Loucy (cell line): ENCODE measurements around the gene CENPT.

Experiments used
- EZH2phosphoT487 ChIP-seq: fragments of 200-600 bp; IDR thresholded peaks from 2 replicates; pipeline ENCODE4 v1.6.1; 2018; ENCODE audit warnings: antibody characterized with exemption, mild to moderate bottlenecking, moderate library complexity, borderline replicate concordance
- TF ChIP-seq, protein P1 (sequence below): fragments of 200-600 bp; sonication (generic); conservative IDR thresholded peaks from 2 replicates; pipeline ENCODE4 v1.5.1; 2014; ENCODE audit warnings: mild to moderate bottlenecking, antibody characterized with exemption, low read length

GRCh38 chr16:67881621-67882161 lies 34.2 kb upstream of the CENPT start:
- TF ChIP-seq, protein P1, sequence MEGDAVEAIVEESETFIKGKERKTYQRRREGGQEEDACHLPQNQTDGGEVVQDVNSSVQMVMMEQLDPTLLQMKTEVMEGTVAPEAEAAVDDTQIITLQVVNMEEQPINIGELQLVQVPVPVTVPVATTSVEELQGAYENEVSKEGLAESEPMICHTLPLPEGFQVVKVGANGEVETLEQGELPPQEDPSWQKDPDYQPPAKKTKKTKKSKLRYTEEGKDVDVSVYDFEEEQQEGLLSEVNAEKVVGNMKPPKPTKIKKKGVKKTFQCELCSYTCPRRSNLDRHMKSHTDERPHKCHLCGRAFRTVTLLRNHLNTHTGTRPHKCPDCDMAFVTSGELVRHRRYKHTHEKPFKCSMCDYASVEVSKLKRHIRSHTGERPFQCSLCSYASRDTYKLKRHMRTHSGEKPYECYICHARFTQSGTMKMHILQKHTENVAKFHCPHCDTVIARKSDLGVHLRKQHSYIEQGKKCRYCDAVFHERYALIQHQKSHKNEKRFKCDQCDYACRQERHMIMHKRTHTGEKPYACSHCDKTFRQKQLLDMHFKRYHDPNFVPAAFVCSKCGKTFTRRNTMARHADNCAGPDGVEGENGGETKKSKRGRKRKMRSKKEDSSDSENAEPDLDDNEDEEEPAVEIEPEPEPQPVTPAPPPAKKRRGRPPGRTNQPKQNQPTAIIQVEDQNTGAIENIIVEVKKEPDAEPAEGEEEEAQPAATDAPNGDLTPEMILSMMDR, result no peak
- no peak for TF ChIP-seq EZH2phosphoT487
